Mesendoderm (in vitro differentiated cells): Measurements from ENCODE around the gene CFAP61. TPM values are rescaled to one million over a fixed set of nuclear protein-coding genes. Genes with fewer than 3 reads are reported as not detected.
"Not testable (repeated sequence)": the region's sequence is repeated elsewhere in the genome, so short reads cannot be mapped to it uniquely, and the experiment has no call there.

Source experiments
- DNase-seq: peaks from one replicate; pipeline ENCODE4 v3.0.0; 2013
- H2AK5ac ChIP-seq: 2 replicates; pipeline ENCODE4 v1.6.1; 2013; ENCODE audit warnings: low read length, inconsistent platforms
- H2BK120ac ChIP-seq: 2 replicates; pipeline ENCODE4 v1.6.1; 2013; ENCODE audit warnings: low read depth, mild to moderate bottlenecking, low read length, moderate library complexity, mixed read lengths
- H2BK15ac ChIP-seq: replicated peaks from 2 replicates; pipeline ENCODE4 v1.6.1; 2013; ENCODE audit warnings: low read depth, mild to moderate bottlenecking, moderate library complexity
- H2BK5ac ChIP-seq: 2 replicates; pipeline ENCODE4 v1.6.1; 2013; ENCODE audit warnings: low read length, inconsistent platforms
- H3K18ac ChIP-seq: 2 replicates; pipeline ENCODE4 v1.6.1; 2013; ENCODE audit warnings: mild to moderate bottlenecking, low read length, mixed read lengths
- H3K23ac ChIP-seq: one replicate; pipeline ENCODE4 v1.6.1; 2013; ENCODE audit warnings: low read length
- H3K27ac ChIP-seq: 2 replicates; pipeline ENCODE4 v1.5.1; 2013; ENCODE audit warnings: low read depth, mild to moderate bottlenecking, inconsistent platforms, low read length, moderate library complexity
- H3K27me3 ChIP-seq: 2 replicates; pipeline ENCODE4 v1.6.1; 2013; ENCODE audit warnings: low read length, control low read depth, mild to moderate bottlenecking, inconsistent platforms; ENCODE audit not compliant: insufficient read depth, poor library complexity
- H3K36me3 ChIP-seq: 2 replicates; pipeline ENCODE4 v1.6.1; 2013; ENCODE audit warnings: low read length, inconsistent platforms; ENCODE audit not compliant: control insufficient read depth, insufficient read depth
- H3K4ac ChIP-seq: one replicate; pipeline ENCODE4 v1.6.1; 2013; ENCODE audit warnings: low read depth, mild to moderate bottlenecking, low read length, moderate library complexity
- H3K4me1 ChIP-seq: 2 replicates; pipeline ENCODE4 v1.6.1; 2013; ENCODE audit warnings: low read depth, low read length, inconsistent platforms; ENCODE audit not compliant: control insufficient read depth
- H3K4me2 ChIP-seq: 2 replicates; pipeline ENCODE4 v1.6.1; 2013; ENCODE audit warnings: low read length
- H3K4me3 ChIP-seq: 2 replicates; pipeline ENCODE4 v1.5.1; 2013; ENCODE audit warnings: mild to moderate bottlenecking, low read length
- H3K56ac ChIP-seq: one replicate; pipeline ENCODE4 v1.6.1; 2013; ENCODE audit warnings: low read length
- H3K79me1 ChIP-seq: 2 replicates; pipeline ENCODE4 v1.6.1; 2013; ENCODE audit warnings: low read length, inconsistent platforms
- H3K79me2 ChIP-seq: 2 replicates; pipeline ENCODE4 v1.6.1; 2013; ENCODE audit warnings: mild to moderate bottlenecking, low read length; ENCODE audit not compliant: control insufficient read depth, insufficient read depth
- H3K9ac ChIP-seq: 2 replicates; pipeline ENCODE4 v1.6.1; 2013; ENCODE audit warnings: low read length, inconsistent platforms
- H4K5ac ChIP-seq: one replicate; pipeline ENCODE4 v1.6.1; 2013; ENCODE audit warnings: low read length
- H4K8ac ChIP-seq: one replicate; pipeline ENCODE4 v1.6.1; 2013; ENCODE audit warnings: low read depth, mild to moderate bottlenecking, control low read depth, low read length, moderate library complexity
- WGBS: extraction: QIAGEN DNeasy Blood & Tissue Kit; methylation state at CpG from one replicate; pipeline ENCODE4 v1.1.7; 2013; ENCODE audit warnings: low lambda C conversion rate, missing lambda C conversion rate; ENCODE audit not compliant: insufficient coverage; ENCODE audit errors: extremely low coverage; 5-methylcytosine and 5-hydroxymethylcytosine counted together
- polyA plus RNA-seq, 2 experiments: library from polyadenylated mRNA; stranded (reverse); fragments of 200-250 nt; gene quantifications; one replicate each; pipeline ENCODE4 v1.2.3, GENCODE V29; 2013

The CFAP61 gene
- 0.06 TPM for polyA plus RNA-seq (2013, experiment 1 of 2)
- 0.20 TPM for polyA plus RNA-seq (2013, experiment 2 of 2)

DNA sequence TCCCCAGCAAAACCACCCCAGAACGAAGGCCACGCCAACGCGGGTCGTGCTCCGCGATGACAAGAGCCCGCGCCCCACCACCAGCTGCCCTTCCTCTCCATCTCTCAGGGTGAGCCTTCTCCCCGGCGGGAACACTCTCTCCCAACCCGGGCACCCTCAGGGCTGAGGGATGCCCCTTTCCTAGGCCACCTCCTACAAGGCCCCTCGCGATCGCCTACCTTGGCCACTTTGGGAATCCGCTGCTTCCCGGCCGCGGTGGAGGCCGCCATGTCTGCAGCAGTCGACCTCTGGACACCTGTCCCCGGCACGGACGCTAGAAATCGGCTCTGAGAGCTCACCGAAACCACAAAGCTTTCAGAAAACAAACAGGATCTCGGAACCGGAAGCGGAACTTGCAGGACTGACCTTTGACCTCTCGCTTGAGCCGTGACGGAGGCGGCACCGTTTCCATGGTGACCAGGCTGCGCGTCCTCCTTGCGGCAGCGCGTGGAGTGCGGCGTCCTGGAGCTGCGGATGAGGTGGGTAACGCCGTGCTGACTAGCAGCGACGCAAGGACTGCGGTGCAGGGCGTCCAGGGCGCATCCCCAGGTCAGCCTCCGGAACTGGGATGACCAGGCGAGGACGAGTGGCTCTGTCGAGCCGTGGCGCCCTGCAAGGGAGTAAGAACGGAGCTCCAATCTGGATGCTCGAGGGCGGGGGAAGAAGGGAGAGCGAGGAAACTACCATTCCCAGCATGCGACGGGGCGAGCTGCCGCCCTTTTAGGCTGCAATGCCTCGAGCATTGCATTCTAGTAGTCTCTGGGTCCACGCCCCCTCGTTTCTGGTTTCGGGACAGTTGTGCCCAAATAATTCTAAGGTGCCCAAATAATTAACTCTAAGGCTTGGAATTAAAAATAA lies at the start of gene CFAP61, which contains the start of gene CRNKL1:
Gene CFAP61 (plus strand): TSS at position 459 of the 897 bp plus-strand sequence. CDS start 4,122 bp downstream, outside the sequence.
Gene CRNKL1 (minus strand): TSS at position 393 of the 897 bp plus-strand sequence. CDS start 124 bp downstream, at position 269.
- Histone ChIP-seq H3K4me3 (peak within 1 kb of the TSS; percentile 98), H2BK120ac (no peak within 1 kb of the TSS), H3K4me1 (no peaks in the 10 kb centered on the region), H2BK15ac (no peak within 1 kb of the TSS), H3K18ac (no peak within 1 kb of the TSS), H3K23ac (no peak within 1 kb of the TSS), H3K4ac (no peak within 1 kb of the TSS), H4K5ac (no peak within 1 kb of the TSS), H3K79me1 (peaks cover 2% of the 10 kb centered on the region), H3K27ac (peak within 1 kb of the TSS; percentile 21), H3K79me2 (peaks cover 8% of the 10 kb centered on the region), H2BK5ac (no peak within 1 kb of the TSS), H3K4me2 (peak within 1 kb of the TSS; percentile 55), H3K27me3 (no peaks in the 10 kb centered on the region), H3K56ac (peak within 1 kb of the TSS; percentile 94), H4K8ac (no peak within 1 kb of the TSS), H3K36me3 (peaks cover 4% of the 10 kb centered on the region), H3K9ac (peak within 1 kb of the TSS; percentile 89), H2AK5ac (no peak within 1 kb of the TSS)
- WGBS, result no CpG with 5 or more reads among the region's 67 CpGs
- DNase-seq, result peak; percentile 98

GRCh38 chr20:20003031-20003954 lies 49.0 kb upstream of the CFAP61 start:
- Histone ChIP-seq H3K79me1 (no peaks in the 10 kb centered on the region), H3K23ac (no peak overlapping the region), H3K27ac (no peak overlapping the region), H3K4me1 (no peaks in the 10 kb centered on the region), H3K18ac (no peak overlapping the region), H3K9ac (no peak overlapping the region), H3K4me2 (no peak overlapping the region), H3K79me2 (no peaks in the 10 kb centered on the region), H2AK5ac (no peak overlapping the region), H3K4me3 (no peak overlapping the region), H2BK120ac (no peak overlapping the region), H2BK15ac (no peak overlapping the region), H4K8ac (no peak overlapping the region), H3K56ac (no peak overlapping the region), H3K4ac (no peak overlapping the region), H3K27me3 (no peaks in the 10 kb centered on the region), H2BK5ac (no peak overlapping the region), H4K5ac (no peak overlapping the region), H3K36me3 (no peaks in the 10 kb centered on the region)
- WGBS, result no CpG with 5 or more reads among the region's 23 CpGs
- no peak for DNase-seq

GRCh38 chr20:20003955-20004322 lies 48.4 kb upstream of the CFAP61 start:
- H3K23ac ChIP-seq, H3K18ac ChIP-seq, H2BK5ac ChIP-seq, H3K27me3 ChIP-seq, H3K79me2 ChIP-seq, H4K8ac ChIP-seq, H2BK120ac ChIP-seq, H3K9ac ChIP-seq, H3K79me1 ChIP-seq, H3K4me2 ChIP-seq, H3K4me1 ChIP-seq, H3K4ac ChIP-seq, H3K36me3 ChIP-seq, H4K5ac ChIP-seq, H3K27ac ChIP-seq, H3K56ac ChIP-seq, H2AK5ac ChIP-seq, DNase-seq, H3K4me3 ChIP-seq, H2BK15ac ChIP-seq: not testable (repeated sequence)
- WGBS, result no CpG with 5 or more reads among the region's 6 CpGs

- Histone ChIP-seq H3K4me2 (no peak overlapping the region), H3K18ac (no peak overlapping the region), H3K56ac (no peak overlapping the region), H2BK120ac (no peak overlapping the region), H4K8ac (no peak overlapping the region), H3K4ac (no peak overlapping the region), H3K79me1 (no peaks in the 10 kb centered on the region), H3K9ac (no peak overlapping the region), H3K79me2 (no peaks in the 10 kb centered on the region), H2AK5ac (no peak overlapping the region), H3K27me3 (no peaks in the 10 kb centered on the region), H2BK5ac (no peak overlapping the region), H2BK15ac (no peak overlapping the region), H4K5ac (no peak overlapping the region), H3K4me1 (no peaks in the 10 kb centered on the region), H3K36me3 (no peaks in the 10 kb centered on the region), H3K27ac (no peak overlapping the region), H3K23ac (no peak overlapping the region), H3K4me3 (no peak overlapping the region)
- WGBS, result no CpG with 5 or more reads among the region's 7 CpGs
- DNase-seq, result no peak
Observed at GRCh38 chr20:20005342-20005741, 47.0 kb upstream of the CFAP61 start.

GRCh38 chr20:20009784-20010253 lies 42.5 kb upstream of the CFAP61 start:
- no peak overlapping the region for H3K4me3 ChIP-seq
- H4K5ac ChIP-seq, result no peak overlapping the region
- DNase-seq, result peak; percentile 63
- no peak overlapping the region for H3K27ac ChIP-seq
- no peak overlapping the region for H4K8ac ChIP-seq
- no peak overlapping the region for H3K18ac ChIP-seq
- no peak overlapping the region for H2BK15ac ChIP-seq
- H2BK5ac ChIP-seq, result no peak overlapping the region
- H2AK5ac ChIP-seq, result no peak overlapping the region
- no peak overlapping the region for H3K4me2 ChIP-seq
- no peak overlapping the region for H3K23ac ChIP-seq
- H3K79me1 ChIP-seq, result no peaks in the 10 kb centered on the region
- no peaks in the 10 kb centered on the region for H3K36me3 ChIP-seq
- H3K9ac ChIP-seq, result no peak overlapping the region
- H2BK120ac ChIP-seq, result no peak overlapping the region
- no peak overlapping the region for H3K56ac ChIP-seq
- WGBS, result no CpG with 5 or more reads among the region's 14 CpGs
- no peaks in the 10 kb centered on the region for H3K4me1 ChIP-seq
- H3K4ac ChIP-seq, result no peak overlapping the region
- no peaks in the 10 kb centered on the region for H3K79me2 ChIP-seq
- H3K27me3 ChIP-seq, result no peaks in the 10 kb centered on the region
